IPS DF 6.9 (cell line): ENCODE results near the gene XXYLT1.

ENCODE experiments used
- DNase-seq: peaks from one replicate; pipeline ENCODE4 v3.0.0-alpha.2; 2013; ENCODE audit warnings: low read depth, low spot score
- H3K27ac ChIP-seq: one replicate; pipeline ENCODE4 v1.5.1; 2013; ENCODE audit warnings: low read length, control low read depth
- H3K27me3 ChIP-seq: 2 replicates; pipeline ENCODE4 v1.6.1; 2013; ENCODE audit warnings: mild to moderate bottlenecking, low read length; ENCODE audit not compliant: control insufficient read depth, insufficient read depth
- H3K36me3 ChIP-seq: 2 replicates; pipeline ENCODE4 v1.6.1; 2013; ENCODE audit warnings: low read length; ENCODE audit not compliant: control insufficient read depth, insufficient read depth
- H3K4me1 ChIP-seq: 2 replicates; pipeline ENCODE4 v1.6.1; 2013; ENCODE audit warnings: low read length; ENCODE audit not compliant: control insufficient read depth, insufficient read depth
- H3K4me3 ChIP-seq: 2 replicates; pipeline ENCODE4 v1.5.1; 2013; ENCODE audit warnings: mild to moderate bottlenecking, low read length
- H3K9me3 ChIP-seq: 2 replicates; pipeline ENCODE4 v1.6.1; 2013; ENCODE audit warnings: low read length, inconsistent platforms; ENCODE audit not compliant: control insufficient read depth, insufficient read depth
- WGBS: extraction: QIAGEN DNeasy Blood & Tissue Kit; methylation state at CpG from one replicate; pipeline ENCODE4 v1.1.7; 2013; ENCODE audit warnings: mixed read lengths, missing lambda C conversion rate; ENCODE audit not compliant: insufficient read length, insufficient coverage; 5-methylcytosine and 5-hydroxymethylcytosine counted together

The XXYLT1 gene

DNA sequence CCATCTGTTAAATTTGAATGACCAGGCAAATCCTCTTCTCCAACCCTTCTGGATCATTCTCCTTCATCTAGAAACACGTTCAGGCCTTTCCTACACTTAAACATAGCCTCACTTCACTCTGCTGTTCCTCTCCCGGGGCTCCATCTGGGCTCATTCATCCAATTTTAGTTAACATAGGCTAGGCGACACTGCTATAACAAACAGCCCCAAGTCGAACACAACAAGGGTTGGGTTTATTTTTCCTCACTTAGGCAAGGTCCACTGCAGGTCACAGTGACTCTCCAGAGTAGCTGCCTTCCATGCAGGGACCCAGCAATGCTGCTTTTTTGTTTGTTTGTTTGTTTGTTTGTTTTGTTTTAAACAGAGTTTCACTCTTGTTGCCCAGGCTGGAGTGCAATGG lies 250.8 kb downstream of the XXYLT1 start:
- no peaks in the 10 kb centered on the region for H3K36me3 ChIP-seq
- H3K27ac ChIP-seq, result no peak overlapping the region
- no peaks in the 10 kb centered on the region for H3K9me3 ChIP-seq
- no peaks in the 10 kb centered on the region for H3K4me1 ChIP-seq
- WGBS, result no CpG with 5 or more reads among the region's 4 CpGs
- no peak overlapping the region for H3K4me3 ChIP-seq
- no peak for DNase-seq
- H3K27me3 ChIP-seq, result no peaks in the 10 kb centered on the region

DNA sequence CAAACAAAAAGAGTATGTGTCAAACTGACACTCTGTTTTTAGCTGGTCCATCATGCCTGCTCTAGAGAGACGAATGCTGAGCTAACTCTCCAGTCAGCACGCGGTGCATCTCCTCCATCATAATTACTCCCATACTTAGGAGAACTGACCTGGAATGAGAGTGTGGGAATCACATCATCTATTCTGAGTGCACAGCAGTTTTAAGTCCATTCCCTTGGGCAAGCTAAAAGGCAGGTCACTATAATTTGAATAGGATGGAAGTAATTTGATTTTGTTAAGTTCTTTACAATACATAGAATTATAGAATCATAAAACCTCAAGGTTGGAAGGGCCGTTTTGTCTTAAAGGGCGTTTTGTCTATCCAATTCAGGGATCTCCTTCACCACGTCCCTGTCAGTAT lies 251.6 kb downstream of the XXYLT1 start:
- no CpG with 5 or more reads among the region's 6 CpGs for WGBS
- no peaks in the 10 kb centered on the region for H3K36me3 ChIP-seq
- no peaks in the 10 kb centered on the region for H3K4me1 ChIP-seq
- H3K27me3 ChIP-seq, result no peaks in the 10 kb centered on the region
- no peak for DNase-seq
- no peak overlapping the region for H3K4me3 ChIP-seq
- no peaks in the 10 kb centered on the region for H3K9me3 ChIP-seq
- H3K27ac ChIP-seq, result no peak overlapping the region
